Keratinocyte (primary cell): ENCODE data around the gene CDK14. TPM values are rescaled to one million over a fixed set of nuclear protein-coding genes. Genes with fewer than 3 reads are reported as not detected.

Experiments used
- DNase-seq: peaks from one replicate; pipeline ENCODE4 v3.0.0-alpha.2; 2011; ENCODE audit warnings: low read depth, missing footprints, low spot score
- FAIRE-seq: peaks from 2 replicates; lab custom pipeline; 2011; peaks lifted over from hg19 to GRCh38; lab: Jason Lieb, UNC
- H2AFZ ChIP-seq: 2 replicates; pipeline ENCODE4 v1.6.0; 2012; ENCODE audit warnings: low read length, control low read depth, inconsistent platforms; ENCODE audit not compliant: control insufficient read depth
- H3K27ac ChIP-seq: 2 replicates; pipeline ENCODE4 v1.5.1; 2011; ENCODE audit warnings: low read length; ENCODE audit not compliant: control insufficient read depth, insufficient read depth
- H3K27me3 ChIP-seq: 3 replicates; pipeline ENCODE4 v1.6.0; 2011; ENCODE audit warnings: low read length; ENCODE audit not compliant: control insufficient read depth, insufficient read depth; ENCODE audit errors: extremely low read depth
- H3K36me3 ChIP-seq, 2 experiments: 2 replicates in 1 of 2; 3 replicates in 1 of 2; pipeline ENCODE4 v1.5.1; 2011; ENCODE audit warnings: low read length in 2 of 2, mild to moderate bottlenecking in 1 of 2; ENCODE audit not compliant: control insufficient read depth in 2 of 2, insufficient read depth in 2 of 2; ENCODE audit errors: extremely low read depth in 1 of 2
- H3K4me1 ChIP-seq: 3 replicates; pipeline ENCODE4 v1.5.1; 2011; ENCODE audit warnings: low read length; ENCODE audit not compliant: control insufficient read depth, insufficient read depth; ENCODE audit errors: extremely low read depth
- H3K4me2 ChIP-seq: 3 replicates; pipeline ENCODE4 v1.6.0; 2011; ENCODE audit warnings: low read depth, low read length; ENCODE audit not compliant: control insufficient read depth, insufficient read depth; ENCODE audit errors: extremely low read depth
- H3K4me3 ChIP-seq, 3 experiments: fragments of 200-600 bp in 1 of 3; sonication (generic) in 1 of 3; 2 replicates in 2 of 3; 3 replicates in 1 of 3; pipeline ENCODE4 v1.5.1; 2011 to 2016; ENCODE audit warnings: low read length in 3 of 3, mild to moderate bottlenecking in 3 of 3, control low read depth in 2 of 3, inconsistent platforms in 1 of 3, low read depth in 1 of 3, mixed read lengths in 1 of 3, mixed run types in 1 of 3, moderate library complexity in 1 of 3; ENCODE audit not compliant: control insufficient read depth in 2 of 3, insufficient read depth in 2 of 3; ENCODE audit errors: extremely low read depth in 1 of 3
- H3K79me2 ChIP-seq: 2 replicates; pipeline ENCODE4 v1.6.0; 2012; ENCODE audit warnings: low read length; ENCODE audit not compliant: control insufficient read depth, insufficient read depth
- H3K9ac ChIP-seq: 3 replicates; pipeline ENCODE4 v1.6.0; 2011; ENCODE audit warnings: low read length; ENCODE audit not compliant: control insufficient read depth, insufficient read depth; ENCODE audit errors: extremely low read depth
- H3K9me1 ChIP-seq: 3 replicates; pipeline ENCODE4 v1.6.0; 2011; ENCODE audit warnings: low read length; ENCODE audit not compliant: control insufficient read depth, insufficient read depth; ENCODE audit errors: extremely low read depth
- H3K9me3 ChIP-seq: 2 replicates; pipeline ENCODE4 v1.5.1; 2012; ENCODE audit warnings: low read depth, low read length; ENCODE audit not compliant: control insufficient read depth
- H4K20me1 ChIP-seq: 3 replicates; pipeline ENCODE4 v1.6.0; 2011; ENCODE audit warnings: low read length; ENCODE audit not compliant: control insufficient read depth, insufficient read depth; ENCODE audit errors: extremely low read depth
- EZH2 ChIP-seq: IDR thresholded peaks from one replicate; pipeline ENCODE4 v1.6.1; 2012; ENCODE audit warnings: inconsistent platforms, mild to moderate bottlenecking, low read length, moderate library complexity
- dilution Hi-C: fragments of 300-500 bp; cut with MboI; formaldehyde crosslinking; loops from one replicate; pipeline ENCODE4 v1.7.0; 2020; ENCODE audit warnings: low sequenced_read_pairs; ENCODE audit not compliant: extremely low pct_ligation_motif_present
- polyA plus RNA-seq, 5 experiments: library from polyadenylated mRNA; depleted of rRNA in 3 of 5; stranded (reverse) in 3 of 5; stranded (forward) in 1 of 5; unstranded in 1 of 5; fragments of >200 nt; gene quantifications; 1 replicate in 1 of 5; 2 replicates in 3 of 5; 3 replicates in 1 of 5; pipeline versions ENCODE4 v1.2.1 to v1.2.3, GENCODE V29; 2011 to 2012; ENCODE audit warnings: missing spikeins in 2 of 5, low read depth in 1 of 5, low replicate concordance in 1 of 5
- TF ChIP-seq, protein P1 (sequence below), 3 experiments: IDR thresholded peaks in 1 of 3; conservative IDR thresholded peaks in 1 of 3; optimal IDR thresholded peaks in 1 of 3; 2 replicates in 2 of 3; 3 replicates in 1 of 3; pipeline versions ENCODE3 to v1.5.1; 2011; ENCODE audit warnings: low read length in 3 of 3, mild to moderate bottlenecking in 3 of 3, moderate library complexity in 2 of 3, control low read depth in 1 of 3, inconsistent platforms in 1 of 3; ENCODE audit not compliant: insufficient read depth in 2 of 3; ENCODE audit errors: extremely low read depth in 1 of 3

CDK14 gene
- polyA plus RNA-seq, 1 donor (not counting 4 experiments of a cell fraction or from before 2014, with no cell fraction given), result 4.0 TPM

DNA sequence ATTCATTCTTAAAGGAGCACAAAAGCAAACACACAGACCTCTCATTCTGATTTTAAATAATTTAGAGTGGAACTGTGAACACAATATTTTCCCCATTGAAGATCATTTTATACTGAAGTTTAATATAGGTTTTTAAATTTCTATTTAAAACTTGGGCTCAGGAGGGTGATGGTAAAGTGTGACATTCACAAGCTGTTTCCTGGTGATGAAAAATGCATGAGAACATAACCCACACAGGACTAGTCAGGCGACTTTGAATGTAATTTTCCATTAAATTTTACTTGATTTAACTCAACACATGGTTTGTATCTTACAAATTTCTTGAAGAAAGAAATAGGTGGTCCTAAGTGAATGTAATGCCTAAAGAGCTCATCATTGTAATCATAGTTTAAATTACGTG is 143.6 kb downstream of the CDK14 start:
- H3K9ac ChIP-seq, result no peak overlapping the region
- no peak overlapping the region for H3K27ac ChIP-seq
- H3K4me3 ChIP-seq, result no peak overlapping the region
- H3K4me2 ChIP-seq, result no peak overlapping the region
- H3K9me1 ChIP-seq, result no peaks in the 10 kb centered on the region
- DNase-seq, result no peak
- no peaks in the 10 kb centered on the region for H3K27me3 ChIP-seq
- no peaks in the 10 kb centered on the region for H3K9me3 ChIP-seq
- TF ChIP-seq EZH2, result no peak
- TF ChIP-seq, protein P1, sequence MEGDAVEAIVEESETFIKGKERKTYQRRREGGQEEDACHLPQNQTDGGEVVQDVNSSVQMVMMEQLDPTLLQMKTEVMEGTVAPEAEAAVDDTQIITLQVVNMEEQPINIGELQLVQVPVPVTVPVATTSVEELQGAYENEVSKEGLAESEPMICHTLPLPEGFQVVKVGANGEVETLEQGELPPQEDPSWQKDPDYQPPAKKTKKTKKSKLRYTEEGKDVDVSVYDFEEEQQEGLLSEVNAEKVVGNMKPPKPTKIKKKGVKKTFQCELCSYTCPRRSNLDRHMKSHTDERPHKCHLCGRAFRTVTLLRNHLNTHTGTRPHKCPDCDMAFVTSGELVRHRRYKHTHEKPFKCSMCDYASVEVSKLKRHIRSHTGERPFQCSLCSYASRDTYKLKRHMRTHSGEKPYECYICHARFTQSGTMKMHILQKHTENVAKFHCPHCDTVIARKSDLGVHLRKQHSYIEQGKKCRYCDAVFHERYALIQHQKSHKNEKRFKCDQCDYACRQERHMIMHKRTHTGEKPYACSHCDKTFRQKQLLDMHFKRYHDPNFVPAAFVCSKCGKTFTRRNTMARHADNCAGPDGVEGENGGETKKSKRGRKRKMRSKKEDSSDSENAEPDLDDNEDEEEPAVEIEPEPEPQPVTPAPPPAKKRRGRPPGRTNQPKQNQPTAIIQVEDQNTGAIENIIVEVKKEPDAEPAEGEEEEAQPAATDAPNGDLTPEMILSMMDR (optimal IDR thresholded peaks at IDR 0.05 in 1 of 3, IDR thresholded peaks at IDR 0.05 in 1 of 3, conservative IDR thresholded peaks at IDR 0.05 in 1 of 3; ENCODE audit: extremely low read depth in 1 of 3, insufficient read depth in 2 of 3, low read length in 3 of 3), result no peak
- H3K79me2 ChIP-seq, result no peaks in the 10 kb centered on the region
- peaks cover 0 to 1% of the 10 kb centered on the region in 2 experiments for H3K36me3 ChIP-seq
- no peaks in the 10 kb centered on the region for H4K20me1 ChIP-seq
- H3K4me1 ChIP-seq, result no peaks in the 10 kb centered on the region
- dilution Hi-C loops, result no loop called here
- no peak for FAIRE-seq
- no peak overlapping the region for H2AFZ ChIP-seq

DNA sequence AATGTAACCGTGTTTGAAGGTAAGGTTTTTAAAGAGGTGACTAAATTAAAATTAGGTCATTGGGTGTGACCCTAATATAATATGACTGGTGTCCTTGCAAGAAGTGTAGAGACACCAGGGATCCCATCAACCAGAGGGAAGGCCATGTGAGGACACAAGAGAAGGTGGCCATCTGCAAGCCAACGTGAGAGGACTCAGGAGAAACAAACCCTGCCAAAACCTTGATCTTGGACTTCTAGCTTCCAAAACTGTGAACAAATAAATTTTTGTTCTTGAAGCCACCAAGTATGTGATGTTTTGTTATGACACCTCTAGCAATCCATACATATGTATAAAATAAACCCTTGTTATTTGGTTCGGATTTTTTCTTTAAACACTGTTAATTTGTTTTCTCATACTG is 144.3 kb downstream of the CDK14 start:
- Histone ChIP-seq H3K9me3 (no peaks in the 10 kb centered on the region), H3K9ac (no peak overlapping the region), H2AFZ (no peak overlapping the region), H3K79me2 (no peaks in the 10 kb centered on the region), H3K36me3 (peaks cover 0 to 1% of the 10 kb centered on the region in 2 experiments), H3K4me3 (no peak overlapping the region), H3K4me2 (no peak overlapping the region), H3K9me1 (no peaks in the 10 kb centered on the region), H3K27me3 (no peaks in the 10 kb centered on the region), H3K4me1 (no peaks in the 10 kb centered on the region), H4K20me1 (no peaks in the 10 kb centered on the region), H3K27ac (no peak overlapping the region)
- DNase-seq (no peak), FAIRE-seq (no peak)
- dilution Hi-C loops, result no loop called here
- no peak for TF ChIP-seq EZH2
- TF ChIP-seq, protein P1 (optimal IDR thresholded peaks at IDR 0.05 in 1 of 3, IDR thresholded peaks at IDR 0.05 in 1 of 3, conservative IDR thresholded peaks at IDR 0.05 in 1 of 3; ENCODE audit: extremely low read depth in 1 of 3, insufficient read depth in 2 of 3, low read length in 3 of 3), result no peak
